ENCODE data around the gene PKHD1. TPM values are rescaled to one million over a fixed set of nuclear protein-coding genes. Genes with fewer than 3 reads are reported as not detected.

The PKHD1 gene
- total RNA-seq, 1 experiment from 2014 or later: 0.09 TPM

- H3K56ac ChIP-seq (ENCODE audit: insufficient read length, low read depth, low read length): no peak overlapping the region
- WGBS (ENCODE audit: extremely low coverage, insufficient read length, low lambda C conversion rate): no CpG with 5 or more reads among the region's 2 CpGs
- H3K4me1 ChIP-seq (ENCODE audit: insufficient read depth, low read length): no peaks in the 10 kb centered on the region; the same call in 1 of the 2 replicates
- H3K79me2 ChIP-seq (ENCODE audit: insufficient read depth, low read length): no peaks in the 10 kb centered on the region
- no peak overlapping the region for H4K91ac ChIP-seq (ENCODE audit: insufficient read length, low read depth, low read length)
- no peak overlapping the region for H3K4me2 ChIP-seq (ENCODE audit: insufficient read depth, insufficient read length, low read length)
- no peak overlapping the region for H2BK120ac ChIP-seq (ENCODE audit: low read depth, low read length, poor library complexity, severe bottlenecking)
- no peak overlapping the region for H2BK5ac ChIP-seq (ENCODE audit: insufficient read length, low read length)
- H3K23ac ChIP-seq (ENCODE audit: insufficient read length, low read depth, low read length): no peak overlapping the region
- no peak overlapping the region for H3K4me3 Mint-ChIP-seq
- no peak overlapping the region for H2BK15ac ChIP-seq (ENCODE audit: low read depth, low read length)
- H3K23me2 ChIP-seq (ENCODE audit: insufficient read length, low read depth, low read length, poor library complexity, severe bottlenecking): no peaks in the 10 kb centered on the region
- H2AFZ ChIP-seq (ENCODE audit: low read length): no peak overlapping the region
- H3K79me1 ChIP-seq (ENCODE audit: insufficient read depth, low read depth, low read length, poor library complexity, severe bottlenecking): no peaks in the 10 kb centered on the region
- no peak overlapping the region for H3K9ac ChIP-seq (ENCODE audit: extremely low read depth, insufficient read length, low read length)
- no peak overlapping the region for H4K5ac ChIP-seq (ENCODE audit: insufficient read length, low read depth, low read length)
- H3K9me3 Mint-ChIP-seq: no peaks in the 10 kb centered on the region
- no peaks in the 10 kb centered on the region for H3K27me3 Mint-ChIP-seq (ENCODE audit: low read depth)
- H2BK12ac ChIP-seq (ENCODE audit: insufficient read length, low read depth, low read length): no peak overlapping the region
- H2AK5ac ChIP-seq (ENCODE audit: insufficient read length, low read length): no peak overlapping the region
- H3K4ac ChIP-seq (ENCODE audit: low read depth, low read length): no peak overlapping the region
- no peak overlapping the region for H3T11ph ChIP-seq (ENCODE audit: low read length)
- no peak overlapping the region for H3K27ac Mint-ChIP-seq
- peaks cover 9 to 16% of the 10 kb centered on the region in 2 experiments for H3K4me1 Mint-ChIP-seq
- H4K20me1 ChIP-seq (ENCODE audit: control insufficient read depth, insufficient read depth, insufficient read length): no peaks in the 10 kb centered on the region
- H3K27ac ChIP-seq (ENCODE audit: insufficient read length, low read depth, low read length): no peak overlapping the region
- no peaks in the 10 kb centered on the region for H3K27me3 ChIP-seq (ENCODE audit: insufficient read depth, low read length)
- DNase-seq: no peak
- H4K8ac ChIP-seq (replicated peaks; ENCODE audit: insufficient read length, low read depth, low read length): no peak overlapping the region
- TF ChIP-seq CTCF (conservative IDR thresholded peaks at IDR 0.05): no peak
- no peaks in the 10 kb centered on the region for H3K9me3 ChIP-seq (ENCODE audit: control insufficient read depth, low read depth, low read length)
- H3K36me3 Mint-ChIP-seq (ENCODE audit: insufficient read depth in 1 of 3, low read depth in 3 of 3): no peaks in the 10 kb centered on the region
- H3K18ac ChIP-seq (ENCODE audit: insufficient read length, low read depth, low read length): no peak overlapping the region
- no peak overlapping the region for H3K14ac ChIP-seq (ENCODE audit: insufficient read depth, low read length)
- no peak overlapping the region for H2BK20ac ChIP-seq (ENCODE audit: low read depth, low read length, poor library complexity, severe bottlenecking)
Observed at GRCh38 chr6:51866867-51867266, 220.5 kb downstream of the PKHD1 start.
